ENCODE results near the gene GNAQ.

The GNAQ gene

GRCh38 chr9:77770340-77770739, 261.3 kb downstream of the GNAQ start:
- ATAC-seq (ENCODE audit: insufficient read depth, low read depth) (no peak), DNase-seq (no peak)
- Histone ChIP-seq H2AFZ (ENCODE audit: low read depth, low read length) (no peak overlapping the region), H3K4me3 (ENCODE audit: low read depth in 1 of 2, low read length in 2 of 2) (no peak overlapping the region), H3K27ac (ENCODE audit: low read length) (no peak overlapping the region), H3K36me3 (ENCODE audit: insufficient read depth, low read length) (peaks cover 33% of the 10 kb centered on the region), H3K4me1 (ENCODE audit: insufficient read depth, low read length) (no peaks in the 10 kb centered on the region), H3K27me3 (ENCODE audit: insufficient read depth, low read length, poor library complexity) (no peaks in the 10 kb centered on the region), H3K79me2 (ENCODE audit: insufficient read depth, low read length) (peaks cover 12% of the 10 kb centered on the region), H4K20me1 (ENCODE audit: insufficient read depth, low read length) (no peaks in the 10 kb centered on the region), H3K9me3 (ENCODE audit: insufficient read depth, low read length, severe bottlenecking) (peaks cover 4% of the 10 kb centered on the region), H3K4me2 (ENCODE audit: insufficient read depth, low read length) (no peak overlapping the region), H3K9ac (ENCODE audit: low read depth, low read length) (no peak overlapping the region)
- no peak for TF ChIP-seq CTCF (IDR thresholded peaks at IDR 0.05; ENCODE audit: borderline replicate concordance, extremely low read depth, low read length, poor library complexity, severe bottlenecking)
- TF ChIP-seq EZH2 (IDR thresholded peaks at IDR 0.05; ENCODE audit: borderline replicate concordance, low read depth, low read length, severe bottlenecking) = no peak

- no peak for TF ChIP-seq EZH2 (IDR thresholded peaks at IDR 0.05; ENCODE audit: borderline replicate concordance, low read depth, low read length, severe bottlenecking)
- no peak for TF ChIP-seq CTCF (IDR thresholded peaks at IDR 0.05; ENCODE audit: borderline replicate concordance, extremely low read depth, low read length, poor library complexity, severe bottlenecking)
- DNase-seq (no peak), ATAC-seq (ENCODE audit: insufficient read depth, low read depth) (no peak)
- Histone ChIP-seq H3K4me2 (ENCODE audit: insufficient read depth, low read length) (no peak overlapping the region), H3K27ac (ENCODE audit: low read length) (no peak overlapping the region), H3K79me2 (ENCODE audit: insufficient read depth, low read length) (peaks cover 12% of the 10 kb centered on the region), H3K9me3 (ENCODE audit: insufficient read depth, low read length, severe bottlenecking) (peaks cover 4% of the 10 kb centered on the region), H3K4me3 (ENCODE audit: low read depth in 1 of 2, low read length in 2 of 2) (no peak overlapping the region), H3K36me3 (ENCODE audit: insufficient read depth, low read length) (peaks cover 38% of the 10 kb centered on the region), H4K20me1 (ENCODE audit: insufficient read depth, low read length) (no peaks in the 10 kb centered on the region), H3K27me3 (ENCODE audit: insufficient read depth, low read length, poor library complexity) (no peaks in the 10 kb centered on the region), H3K4me1 (ENCODE audit: insufficient read depth, low read length) (no peaks in the 10 kb centered on the region), H2AFZ (ENCODE audit: low read depth, low read length) (no peak overlapping the region), H3K9ac (ENCODE audit: low read depth, low read length) (no peak overlapping the region)
Observed at GRCh38 chr9:77769246-77769645, 262.4 kb downstream of the GNAQ start.

- Histone ChIP-seq H3K4me2 (ENCODE audit: insufficient read depth, low read length) (no peak overlapping the region), H3K4me3 (ENCODE audit: low read depth in 1 of 2, low read length in 2 of 2) (no peak overlapping the region), H2AFZ (ENCODE audit: low read depth, low read length) (no peak overlapping the region), H3K36me3 (ENCODE audit: insufficient read depth, low read length) (peaks cover 33% of the 10 kb centered on the region), H4K20me1 (ENCODE audit: insufficient read depth, low read length) (no peaks in the 10 kb centered on the region), H3K27ac (ENCODE audit: low read length) (no peak overlapping the region), H3K9me3 (ENCODE audit: insufficient read depth, low read length, severe bottlenecking) (peaks cover 4% of the 10 kb centered on the region), H3K27me3 (ENCODE audit: insufficient read depth, low read length, poor library complexity) (no peaks in the 10 kb centered on the region), H3K4me1 (ENCODE audit: insufficient read depth, low read length) (no peaks in the 10 kb centered on the region), H3K79me2 (ENCODE audit: insufficient read depth, low read length) (peaks cover 5% of the 10 kb centered on the region), H3K9ac (ENCODE audit: low read depth, low read length) (no peak overlapping the region)
- ATAC-seq (ENCODE audit: insufficient read depth, low read depth) = no peak
- TF ChIP-seq EZH2 (IDR thresholded peaks at IDR 0.05; ENCODE audit: borderline replicate concordance, low read depth, low read length, severe bottlenecking) = no peak
- DNase-seq = no peak
Observed at GRCh38 chr9:77766587-77766986, 265.0 kb downstream of the GNAQ start.

GRCh38 chr9:77765781-77766259, 265.8 kb downstream of the GNAQ start:
- DNase-seq (no peak), ATAC-seq (ENCODE audit: insufficient read depth, low read depth) (no peak)
- Histone ChIP-seq H3K4me1 (ENCODE audit: insufficient read depth, low read length) (no peaks in the 10 kb centered on the region), H3K27me3 (ENCODE audit: insufficient read depth, low read length, poor library complexity) (no peaks in the 10 kb centered on the region), H3K4me3 (ENCODE audit: low read depth in 1 of 2, low read length in 2 of 2) (no peak overlapping the region), H3K79me2 (ENCODE audit: insufficient read depth, low read length) (peaks cover 2% of the 10 kb centered on the region), H4K20me1 (ENCODE audit: insufficient read depth, low read length) (no peaks in the 10 kb centered on the region), H3K36me3 (ENCODE audit: insufficient read depth, low read length) (peaks cover 25% of the 10 kb centered on the region), H3K9ac (ENCODE audit: low read depth, low read length) (no peak overlapping the region), H3K9me3 (ENCODE audit: insufficient read depth, low read length, severe bottlenecking) (peaks cover 4% of the 10 kb centered on the region), H3K4me2 (ENCODE audit: insufficient read depth, low read length) (no peak overlapping the region), H2AFZ (ENCODE audit: low read depth, low read length) (no peak overlapping the region), H3K27ac (ENCODE audit: low read length) (no peak overlapping the region)
- no peak for TF ChIP-seq CTCF (IDR thresholded peaks at IDR 0.05; ENCODE audit: borderline replicate concordance, extremely low read depth, low read length, poor library complexity, severe bottlenecking)
- no peak for TF ChIP-seq EZH2 (IDR thresholded peaks at IDR 0.05; ENCODE audit: borderline replicate concordance, low read depth, low read length, severe bottlenecking)

All from DND-41 (cell line).